Ishikawa (cell line): ENCODE measurements around the gene CDH23.

Source experiments
- CEBPB ChIP-seq: IDR thresholded peaks from 2 replicates; pipeline ENCODE4 v1.6.1; 2012
- CREB1 ChIP-seq: IDR thresholded peaks from 2 replicates; pipeline ENCODE4 v1.6.1; 2012; ENCODE audit warnings: low read depth
- EGR1 ChIP-seq: IDR thresholded peaks from 2 replicates; pipeline ENCODE4 v1.6.1; 2012
- EP300 ChIP-seq: IDR thresholded peaks from 2 replicates; pipeline ENCODE4 v1.6.1; 2012; ENCODE audit warnings: borderline replicate concordance
- FOXM1 ChIP-seq: IDR thresholded peaks from 2 replicates; pipeline ENCODE4 v1.6.1; 2012; ENCODE audit warnings: low read depth, borderline replicate concordance
- NFIC ChIP-seq: IDR thresholded peaks from 2 replicates; pipeline ENCODE4 v1.6.1; 2012
- RAD21 ChIP-seq: IDR thresholded peaks from 2 replicates; pipeline ENCODE4 v1.6.1; 2012; ENCODE audit warnings: low read depth
- TAF1 ChIP-seq: IDR thresholded peaks from 2 replicates; pipeline ENCODE4 v1.6.1; 2012; ENCODE audit warnings: low read depth, mild to moderate bottlenecking
- TCF12 ChIP-seq: IDR thresholded peaks from 2 replicates; pipeline ENCODE4 v1.6.1; 2012; ENCODE audit warnings: low read depth
- TEAD4 ChIP-seq: IDR thresholded peaks from 2 replicates; pipeline ENCODE4 v1.6.1; 2012
- USF1 ChIP-seq: IDR thresholded peaks from 2 replicates; pipeline ENCODE4 v1.6.1; 2012
- YY1 ChIP-seq: IDR thresholded peaks from 2 replicates; pipeline ENCODE4 v1.6.1; 2012; ENCODE audit warnings: low read depth
- ZBTB7A ChIP-seq: IDR thresholded peaks from 2 replicates; pipeline ENCODE4 v1.6.1; 2012; ENCODE audit warnings: low read depth
- TF ChIP-seq, protein P1 (sequence below): IDR thresholded peaks from 2 replicates; pipeline ENCODE4 v1.6.1; 2012
- TF ChIP-seq, protein P2 (sequence below): IDR thresholded peaks from 2 replicates; pipeline ENCODE4 v1.6.1; 2012; ENCODE audit warnings: low read depth, mild to moderate bottlenecking

CDH23 gene

DNA sequence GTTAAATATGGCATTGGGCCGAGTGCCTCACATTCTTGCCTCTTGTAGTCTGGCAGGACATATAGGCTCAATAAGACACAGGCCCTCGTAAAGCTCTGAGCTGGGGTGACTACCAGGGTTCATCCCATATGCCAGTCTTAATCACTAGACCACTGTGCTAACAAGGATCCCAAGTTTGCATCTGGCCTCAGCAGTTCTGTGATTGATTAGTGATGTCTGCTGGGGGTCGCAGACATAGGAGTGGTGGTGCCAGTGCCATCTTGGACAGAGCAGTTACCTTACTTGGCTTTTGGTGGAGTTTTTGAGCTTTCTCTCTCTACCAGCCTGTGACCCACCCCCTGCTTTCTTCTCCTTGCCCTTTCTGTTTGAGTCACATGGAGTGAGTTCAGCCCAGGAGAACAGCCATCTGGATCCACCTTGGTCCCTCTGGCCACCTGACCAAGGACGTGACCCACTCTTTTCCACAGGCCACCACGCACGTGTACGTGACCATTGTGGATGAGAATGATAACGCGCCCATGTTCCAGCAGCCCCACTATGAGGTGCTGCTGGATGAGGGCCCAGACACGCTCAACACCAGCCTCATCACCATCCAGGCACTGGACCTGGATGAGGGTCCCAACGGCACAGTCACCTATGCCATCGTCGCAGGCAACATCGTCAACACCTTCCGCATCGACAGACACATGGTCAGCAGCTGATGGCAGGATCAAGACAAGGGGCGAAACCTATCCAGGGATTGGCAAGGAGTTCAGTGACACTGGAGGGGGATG, 380.7 kb downstream of the CDH23 start:
- TF ChIP-seq TEAD4 (no peak), TCF12 (no peak), RAD21 (no peak), EP300 (no peak), USF1 (no peak), TAF1 (no peak)
- TF ChIP-seq, protein P1, sequence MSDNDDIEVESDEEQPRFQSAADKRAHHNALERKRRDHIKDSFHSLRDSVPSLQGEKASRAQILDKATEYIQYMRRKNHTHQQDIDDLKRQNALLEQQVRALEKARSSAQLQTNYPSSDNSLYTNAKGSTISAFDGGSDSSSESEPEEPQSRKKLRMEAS, result no peak

DNA sequence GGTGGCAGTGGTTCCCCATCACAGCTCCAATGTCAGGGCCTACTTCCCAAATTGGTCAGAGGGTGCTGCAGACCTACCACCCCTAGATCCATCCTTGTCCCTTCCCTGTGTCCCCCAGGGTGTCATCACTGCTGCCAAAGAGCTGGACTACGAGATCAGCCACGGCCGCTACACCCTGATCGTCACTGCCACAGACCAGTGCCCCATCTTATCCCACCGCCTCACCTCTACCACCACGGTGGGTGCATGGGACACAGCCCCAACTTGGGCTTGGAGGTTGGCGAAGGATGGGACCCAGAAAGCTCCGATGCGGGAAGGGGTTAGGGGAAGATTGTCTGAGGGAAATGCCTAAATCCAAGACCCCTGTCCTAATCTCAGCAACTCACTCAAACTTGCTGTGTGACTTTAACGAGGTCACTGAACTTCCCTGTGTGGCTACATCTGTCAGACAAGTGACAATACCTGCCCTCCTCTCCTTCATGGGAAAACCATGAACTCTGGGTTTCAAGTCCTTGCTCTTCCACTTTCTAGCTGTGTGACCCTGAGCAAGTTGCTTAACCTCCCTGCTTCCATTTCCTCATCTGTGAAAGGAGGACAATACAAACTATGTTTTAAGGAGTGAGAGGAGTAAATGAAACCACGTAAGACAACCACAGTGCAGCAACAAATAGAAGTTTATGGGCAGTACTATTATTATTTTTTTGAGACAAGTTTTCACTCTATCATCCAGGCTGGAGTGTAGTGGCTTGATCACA, 381.5 kb downstream of the CDH23 start:
- no peak for TF ChIP-seq RAD21
- no peak for TF ChIP-seq NFIC
- TF ChIP-seq FOXM1, result no peak
- no peak for TF ChIP-seq TAF1
- no peak for TF ChIP-seq EP300
- TF ChIP-seq YY1, result no peak
- no peak for TF ChIP-seq ZBTB7A
- no peak for TF ChIP-seq TCF12
- TF ChIP-seq EGR1, result no peak
- no peak for TF ChIP-seq USF1
- no peak for TF ChIP-seq CREB1
- TF ChIP-seq, protein P1, result no peak
- no peak for TF ChIP-seq TEAD4

DNA sequence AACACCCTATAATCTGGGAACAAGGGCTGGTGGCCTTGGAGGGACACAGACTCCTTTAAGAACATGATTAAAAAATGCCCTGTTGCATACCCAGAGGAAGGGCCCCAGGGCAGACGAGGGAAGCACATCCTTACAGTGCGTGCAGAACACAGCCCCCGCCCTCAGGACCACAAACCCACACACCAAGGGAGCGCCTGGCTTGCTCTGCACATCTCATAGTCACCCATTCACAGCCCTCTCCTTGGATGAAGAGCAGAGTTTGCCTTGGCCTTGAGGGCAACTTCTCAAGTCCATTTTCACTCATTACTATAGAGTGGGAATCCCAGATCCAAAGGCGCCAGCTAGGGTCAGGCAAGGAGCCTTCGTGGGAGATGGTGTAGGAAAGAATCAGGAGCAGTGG, 382.9 kb downstream of the CDH23 start:
- no peak for TF ChIP-seq TEAD4
- no peak for TF ChIP-seq TCF12
- TF ChIP-seq, protein P2, sequence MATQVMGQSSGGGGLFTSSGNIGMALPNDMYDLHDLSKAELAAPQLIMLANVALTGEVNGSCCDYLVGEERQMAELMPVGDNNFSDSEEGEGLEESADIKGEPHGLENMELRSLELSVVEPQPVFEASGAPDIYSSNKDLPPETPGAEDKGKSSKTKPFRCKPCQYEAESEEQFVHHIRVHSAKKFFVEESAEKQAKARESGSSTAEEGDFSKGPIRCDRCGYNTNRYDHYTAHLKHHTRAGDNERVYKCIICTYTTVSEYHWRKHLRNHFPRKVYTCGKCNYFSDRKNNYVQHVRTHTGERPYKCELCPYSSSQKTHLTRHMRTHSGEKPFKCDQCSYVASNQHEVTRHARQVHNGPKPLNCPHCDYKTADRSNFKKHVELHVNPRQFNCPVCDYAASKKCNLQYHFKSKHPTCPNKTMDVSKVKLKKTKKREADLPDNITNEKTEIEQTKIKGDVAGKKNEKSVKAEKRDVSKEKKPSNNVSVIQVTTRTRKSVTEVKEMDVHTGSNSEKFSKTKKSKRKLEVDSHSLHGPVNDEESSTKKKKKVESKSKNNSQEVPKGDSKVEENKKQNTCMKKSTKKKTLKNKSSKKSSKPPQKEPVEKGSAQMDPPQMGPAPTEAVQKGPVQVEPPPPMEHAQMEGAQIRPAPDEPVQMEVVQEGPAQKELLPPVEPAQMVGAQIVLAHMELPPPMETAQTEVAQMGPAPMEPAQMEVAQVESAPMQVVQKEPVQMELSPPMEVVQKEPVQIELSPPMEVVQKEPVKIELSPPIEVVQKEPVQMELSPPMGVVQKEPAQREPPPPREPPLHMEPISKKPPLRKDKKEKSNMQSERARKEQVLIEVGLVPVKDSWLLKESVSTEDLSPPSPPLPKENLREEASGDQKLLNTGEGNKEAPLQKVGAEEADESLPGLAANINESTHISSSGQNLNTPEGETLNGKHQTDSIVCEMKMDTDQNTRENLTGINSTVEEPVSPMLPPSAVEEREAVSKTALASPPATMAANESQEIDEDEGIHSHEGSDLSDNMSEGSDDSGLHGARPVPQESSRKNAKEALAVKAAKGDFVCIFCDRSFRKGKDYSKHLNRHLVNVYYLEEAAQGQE, result no peak
- TF ChIP-seq EP300, result no peak
- TF ChIP-seq TAF1, result no peak
- TF ChIP-seq RAD21, result no peak
- TF ChIP-seq, protein P1, result no peak
- no peak for TF ChIP-seq CREB1

- TF ChIP-seq TCF12 (no peak), RAD21 (no peak), ZBTB7A (no peak), YY1 (no peak), TEAD4 (no peak), EGR1 (no peak), CEBPB (no peak), EP300 (no peak), NFIC (no peak), FOXM1 (no peak)
- TF ChIP-seq, protein P2, result no peak
- TF ChIP-seq, protein P1, result no peak
Measured at GRCh38 chr10:71780156-71780555, 383.4 kb downstream of the CDH23 start.

- TF ChIP-seq RAD21 (peak; percentile 31; the same call in 1 of the 2 replicates), ZBTB7A (no peak)
Measured at GRCh38 chr10:71780719-71781118, 384.0 kb downstream of the CDH23 start.
